Stimulated activated CD4-positive, alpha-beta T cell treated with anti-CD3 and anti-CD28 coated beads, Interleukin-2, amount 100 ng/mL, for 24 hours (primary cell): ENCODE results near the gene NSFL1C.
A peak's percentile ranks its signal among the peaks of the same experiment; 100 is the strongest.
"Not testable (repeated sequence)": the region's sequence is repeated elsewhere in the genome, so short reads cannot be mapped to it uniquely, and the experiment has no call there.

ENCODE experiments used
- DNase-seq, 2 donors: peaks; one replicate each; pipeline ENCODE4 v3.0.0-alpha.2; 2020

NSFL1C gene

GRCh38 chr20:1422753-1423152, 43.9 kb downstream of the NSFL1C start:
- no peak for DNase-seq

GRCh38 chr20:1420066-1420465, 46.6 kb downstream of the NSFL1C start:
- no peak for DNase-seq

- no peak for DNase-seq
Observed at GRCh38 chr20:1418350-1418749, 48.3 kb downstream of the NSFL1C start.

GRCh38 chr20:1417790-1418189, 48.9 kb downstream of the NSFL1C start:
- no peak for DNase-seq

- no peak for DNase-seq
Observed at GRCh38 chr20:1417273-1417672, 49.4 kb downstream of the NSFL1C start.

GRCh38 chr20:1415667-1416468, 50.8 kb downstream of the NSFL1C start:
- DNase-seq: no peak

GRCh38 chr20:1414982-1415381, 51.7 kb downstream of the NSFL1C start:
- DNase-seq: no peak

GRCh38 chr20:1405801-1406200, 60.8 kb downstream of the NSFL1C start:
- no peak for DNase-seq

GRCh38 chr20:1403624-1404023, 63.0 kb downstream of the NSFL1C start:
- no peak for DNase-seq

GRCh38 chr20:1402149-1402548, 64.5 kb downstream of the NSFL1C start:
- no peak for DNase-seq

- no peak for DNase-seq
Observed at GRCh38 chr20:1401451-1401907, 65.2 kb downstream of the NSFL1C start.

- not testable (repeated sequence) for DNase-seq
Observed at GRCh38 chr20:1399678-1400366, 66.8 kb downstream of the NSFL1C start.

GRCh38 chr20:1398185-1398584, 68.5 kb downstream of the NSFL1C start:
- DNase-seq: not testable (repeated sequence)

- DNase-seq: no peak
Observed at GRCh38 chr20:1397710-1398109, 68.9 kb downstream of the NSFL1C start.

- no peak for DNase-seq
Observed at GRCh38 chr20:1396702-1397101, 69.9 kb downstream of the NSFL1C start.

- no peak for DNase-seq
Observed at GRCh38 chr20:1396264-1396663, 70.4 kb downstream of the NSFL1C start.

- no peak for DNase-seq
Observed at GRCh38 chr20:1394686-1395085, 72.0 kb downstream of the NSFL1C start.

- DNase-seq: no peak
Observed at GRCh38 chr20:1393507-1393882, 73.2 kb downstream of the NSFL1C start.

- peak; percentile 89 to 90 for DNase-seq
Observed at GRCh38 chr20:1392693-1393506, 73.7 kb downstream of the NSFL1C start, which contains the start of gene FKBP1A. Gene FKBP1A, minus strand, starts transcription at chr20:1393054. Its CDS starts 56 bp downstream, at chr20:1392998.

- DNase-seq: no peak
Observed at GRCh38 chr20:1392443-1392692, 74.3 kb downstream of the NSFL1C start.
